Coronary artery (tissue), 2 donors: ENCODE results near the gene TMTC1.

Source experiments
- DNase-seq: peaks from one replicate; pipeline ENCODE4 v3.0.0-alpha.2; 2017; ENCODE audit warnings: low spot score
- H3K27ac ChIP-seq, 2 donors: fragments of 200-600 bp; sonication (generic); one replicate each; pipeline ENCODE4 v1.5.1; 2016 to 2019
- H3K4me3 ChIP-seq: fragments of 200-600 bp; sonication (generic); 2 replicates; pipeline ENCODE4 v1.5.1; 2016; ENCODE audit warnings: mild to moderate bottlenecking, moderate library complexity
- CTCF ChIP-seq: fragments of 200-600 bp; sonication (generic); IDR thresholded peaks from one replicate; pipeline ENCODE4 v1.5.1; 2019; ENCODE audit warnings: antibody characterized with exemption

TMTC1 gene

DNA sequence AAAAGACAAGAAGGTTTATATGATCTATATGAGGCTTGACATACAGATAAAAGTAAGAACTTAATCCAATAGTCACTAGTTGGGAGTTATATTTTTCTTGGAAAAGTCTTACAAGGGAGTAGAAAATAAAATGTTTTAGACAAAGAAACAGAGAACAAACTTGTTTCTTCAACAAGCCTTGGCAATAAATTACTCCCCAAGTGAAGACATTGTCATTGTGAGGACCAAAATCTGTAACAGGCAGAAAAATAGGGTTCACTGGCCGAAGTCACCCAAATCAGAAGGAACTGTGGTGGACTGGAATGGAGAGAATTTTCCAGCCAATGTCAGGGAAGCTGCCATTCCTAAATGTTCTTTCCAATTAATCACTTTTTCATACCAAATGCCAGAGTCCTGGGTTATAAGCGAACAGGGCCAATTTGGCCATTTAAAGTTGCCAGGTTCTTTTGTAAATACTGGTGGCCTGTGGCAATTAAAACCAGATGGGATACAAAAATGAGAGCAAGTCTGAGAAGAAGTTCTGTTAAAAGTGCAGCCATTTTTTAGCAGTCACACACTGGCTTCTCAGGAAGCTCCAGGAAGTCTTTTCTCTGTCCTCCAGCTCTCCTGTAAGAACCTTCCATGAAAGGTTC, 168.9 kb downstream of the TMTC1 start:
- H3K4me3 ChIP-seq = no peak overlapping the region
- no peak for DNase-seq
- TF ChIP-seq CTCF = no peak
- H3K27ac ChIP-seq = peak overlapping the region in 1 of 2 donors; percentile 18

DNA sequence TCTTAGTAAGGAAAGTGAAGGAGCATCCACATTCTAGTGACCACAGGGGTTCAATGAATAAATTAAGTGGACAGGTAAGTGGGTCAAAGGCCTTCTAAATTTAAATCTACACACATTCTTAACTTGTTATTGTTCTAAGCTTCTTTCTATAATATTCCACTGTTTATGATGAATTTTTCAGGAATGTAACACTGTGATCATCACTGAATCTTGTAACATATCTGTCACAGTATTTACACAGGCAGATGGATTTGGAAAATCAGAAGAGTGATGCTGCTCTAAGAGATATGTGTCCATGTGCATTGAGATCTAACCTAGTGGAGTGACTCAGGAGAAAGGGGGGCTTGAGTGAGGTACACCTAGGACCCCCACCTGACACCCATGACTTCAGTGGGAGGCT, 170.8 kb downstream of the TMTC1 start:
- no peak for DNase-seq
- Histone ChIP-seq H3K4me3 (no peak overlapping the region), H3K27ac (no peak overlapping the region)
- no peak for TF ChIP-seq CTCF

DNA sequence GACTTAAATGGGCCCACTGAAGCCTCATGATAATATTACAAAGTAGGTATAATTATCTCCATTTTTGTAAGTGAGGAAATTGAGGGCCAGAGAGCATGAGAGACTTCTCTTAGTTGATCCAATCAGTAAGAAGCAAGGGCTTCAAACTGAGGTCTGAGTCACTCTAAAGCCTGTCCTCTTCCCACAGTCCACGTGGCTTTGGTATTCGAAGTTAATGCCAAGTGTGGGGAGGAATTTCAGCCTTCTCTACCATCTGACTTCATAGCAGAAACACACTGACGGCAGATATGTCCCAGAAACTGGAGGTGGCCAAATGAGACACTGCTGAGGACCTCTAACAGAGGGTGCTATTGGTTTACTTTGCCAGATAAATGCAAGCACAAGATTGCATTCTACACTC, 171.8 kb downstream of the TMTC1 start:
- peak overlapping the region in 1 of 2 donors; percentile 53 for H3K27ac ChIP-seq
- no peak for TF ChIP-seq CTCF

GRCh38 chr12:29610473-29611170, 173.1 kb downstream of the TMTC1 start:
- H3K27ac ChIP-seq = peak overlapping the region in 1 of 2 donors; percentile 45
- no peak for TF ChIP-seq CTCF
- H3K4me3 ChIP-seq = no peak overlapping the region
- no peak for DNase-seq

More for the DNA sequence above, 171.8 kb downstream of the TMTC1 start:
- H3K4me3 ChIP-seq = no peak overlapping the region
- no peak for DNase-seq

DNA sequence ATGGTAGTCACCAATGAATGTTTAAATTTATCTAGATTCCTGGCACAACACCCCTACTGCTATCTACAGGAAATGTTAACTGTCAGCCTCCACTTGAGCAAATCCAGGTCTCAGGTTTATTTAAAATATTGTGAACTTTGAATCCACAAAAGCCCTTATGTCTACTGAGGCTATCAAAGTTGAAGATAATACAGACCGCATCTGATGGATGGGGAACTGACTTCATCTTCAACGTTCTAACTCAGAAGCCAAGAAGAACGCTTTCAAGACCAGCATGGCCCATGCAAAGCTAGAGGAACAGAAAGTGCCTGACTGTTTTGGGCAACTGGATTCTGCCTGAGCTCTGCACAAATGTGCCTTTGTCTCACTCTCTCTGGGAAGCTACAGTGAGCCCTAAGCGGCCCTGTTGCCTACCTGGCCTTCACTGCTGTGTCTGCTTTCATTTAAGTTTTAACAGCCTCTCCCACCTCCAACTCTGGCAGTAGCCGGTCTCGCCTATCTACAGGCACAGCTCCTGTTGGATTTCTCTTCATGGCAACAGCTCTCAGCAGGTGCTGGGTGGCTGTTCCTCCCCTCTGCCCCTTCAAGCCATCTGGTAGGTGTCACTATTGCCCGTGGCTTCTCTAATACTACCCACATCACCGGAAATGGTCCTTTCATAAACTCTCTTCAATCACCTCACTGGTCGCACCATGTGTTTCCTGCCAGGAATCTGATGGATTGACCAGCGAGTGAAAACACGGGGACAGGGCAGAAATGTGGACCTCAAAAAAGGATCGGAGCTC, 174.1 kb downstream of the TMTC1 start:
- DNase-seq = no peak
- H3K27ac ChIP-seq = no peak overlapping the region
- TF ChIP-seq CTCF = no peak
- H3K4me3 ChIP-seq = no peak overlapping the region

- no peak overlapping the region for H3K4me3 ChIP-seq
- H3K27ac ChIP-seq = no peak overlapping the region
- no peak for DNase-seq
- TF ChIP-seq CTCF = no peak
Observed at GRCh38 chr12:29608581-29608980, 175.2 kb downstream of the TMTC1 start.
